A549 (cell line): ENCODE measurements around the gene CLIP1. TPM values are rescaled to one million over a fixed set of nuclear protein-coding genes. Genes with fewer than 3 reads are reported as not detected.
A peak's percentile ranks its signal among the peaks of the same experiment; 100 is the strongest.
"Not testable (repeated sequence)": the region's sequence is repeated elsewhere in the genome, so short reads cannot be mapped to it uniquely, and the experiment has no call there.

ENCODE experiments used
- ATAC-seq, 2 experiments: fragments of 200-7000 bp in 1 of 2; fragments of >200 bp in 1 of 2; cut with Nextera tagmentation in 1 of 2; cut with Tn5 transposase in 1 of 2; 3 replicates each; pipeline versions ENCODE4 v1.8.0 to v1.9.1; 2018 to 2020; ENCODE audit warnings: mild to moderate bottlenecking in 1 of 2, moderate library complexity in 1 of 2
- CTCF ChIA-PET: fragments of 300-600 bp; sonication (Branson Sonifier 250); formaldehyde crosslinking; extraction: SDS; loops from one replicate; lab custom pipeline; 2021; ENCODE audit warnings: antibody characterized with exemption, inconsistent platforms; lab: Yijun Ruan, JAX
- POLR2A ChIA-PET: fragments of 350-600 bp; formaldehyde crosslinking; extraction: SDS; loops from one replicate; lab custom pipeline; 2021; ENCODE audit warnings: antibody characterized with exemption, inconsistent platforms; lab: Yijun Ruan, JAX
- DNase-seq, 2 experiments: peaks; one replicate each; pipeline versions ENCODE4 v3.0.0 to v3.0.0-alpha.2; 2011 to 2016; ENCODE audit warnings: low read depth in 1 of 2, low spot score in 1 of 2
- FAIRE-seq: peaks from 2 replicates; lab custom pipeline; 2011; peaks lifted over from hg19 to GRCh38; lab: Jason Lieb, UNC
- H3K27ac ChIP-seq, 2 experiments: fragments of >200 bp; sonication (Bioruptor Twin); formaldehyde crosslinking; 3 replicates each; pipeline ENCODE4 v1.5.1; 2016 to 2017
- H3K4me1 ChIP-seq: fragments of >200 bp; sonication (Bioruptor Twin); formaldehyde crosslinking; 3 replicates; pipeline ENCODE4 v1.6.1; 2016
- H3K4me2 ChIP-seq: fragments of >200 bp; sonication (Bioruptor Twin); formaldehyde crosslinking; 3 replicates; pipeline ENCODE4 v1.6.1; 2016
- H3K4me3 ChIP-seq: fragments of >200 bp; sonication (Bioruptor Twin); formaldehyde crosslinking; 3 replicates; pipeline ENCODE4 v1.5.1; 2016
- H3K9me3 ChIP-seq: fragments of >200 bp; sonication (Bioruptor Twin); formaldehyde crosslinking; 3 replicates; pipeline ENCODE4 v1.6.1; 2016
- CEBPB ChIP-seq, 2 experiments: fragments of >200 bp in 1 of 2; sonication (Bioruptor Twin) in 1 of 2; formaldehyde crosslinking in 1 of 2; IDR thresholded peaks; 2 replicates each; pipeline ENCODE4 v1.6.1; 2012 to 2016
- EHF ChIP-seq: fragments of 250-450 bp; sonication (Bioruptor Pico); IDR thresholded peaks from 2 replicates; pipeline ENCODE4 v1.5.0; 2020; ENCODE audit warnings: mild to moderate bottlenecking
- EHMT2 ChIP-seq: fragments of 200-600 bp; sonication (generic); IDR thresholded peaks from 2 replicates; pipeline ENCODE4 v1.6.1; 2016; ENCODE audit warnings: antibody characterized with exemption, low read depth, mild to moderate bottlenecking, moderate library complexity
- ESRRA ChIP-seq: fragments of 150-350 bp; IDR thresholded peaks from 2 replicates; pipeline ENCODE4 v1.6.1; 2014; ENCODE audit warnings: mild to moderate bottlenecking, low read length, borderline replicate concordance
- FOSB ChIP-seq: fragments of 250-450 bp; sonication (Bioruptor Pico); IDR thresholded peaks from 2 replicates; pipeline ENCODE4 v1.5.0; 2020; ENCODE audit warnings: mild to moderate bottlenecking, moderate library complexity
- FOSL2 ChIP-seq, 2 experiments: fragments of 450-650 bp in 1 of 2; fragments of >200 bp in 1 of 2; sonication (Bioruptor Twin) in 1 of 2; formaldehyde crosslinking; IDR thresholded peaks; 2 replicates each; pipeline versions ENCODE4 v1.5.0 to v1.6.1; 2016 to 2020; ENCODE audit warnings: mild to moderate bottlenecking in 1 of 2, moderate library complexity in 1 of 2
- FOXS1 ChIP-seq: fragments of 250-450 bp; sonication (Bioruptor Pico); IDR thresholded peaks from 2 replicates; pipeline ENCODE4 v1.5.0; 2020; ENCODE audit warnings: mild to moderate bottlenecking, moderate library complexity
- GATA3 ChIP-seq: IDR thresholded peaks from 2 replicates; pipeline ENCODE4 v1.6.1; 2012; ENCODE audit warnings: borderline replicate concordance
- JUNB ChIP-seq: fragments of >200 bp; sonication (Bioruptor Twin); formaldehyde crosslinking; IDR thresholded peaks from 2 replicates; pipeline ENCODE4 v1.6.1; 2016
- MAFK ChIP-seq: fragments of 450-650 bp; IDR thresholded peaks from 2 replicates; pipeline ENCODE4 v1.6.1; 2014; ENCODE audit not compliant: partially characterized antibody
- RARB ChIP-seq: fragments of 250-450 bp; sonication (Bioruptor Pico); IDR thresholded peaks from 2 replicates; pipeline ENCODE4 v1.8.0; 2021; ENCODE audit warnings: mild to moderate bottlenecking, moderate library complexity
- RFX5 ChIP-seq: fragments of 450-650 bp; IDR thresholded peaks from 2 replicates; pipeline ENCODE4 v1.7.1; 2014; ENCODE audit warnings: antibody characterized with exemption, mild to moderate bottlenecking, moderate library complexity
- ZFP36 ChIP-seq: fragments of 450-650 bp; IDR thresholded peaks from 2 replicates; pipeline ENCODE4 v1.6.1; 2014; ENCODE audit warnings: borderline replicate concordance; ENCODE audit not compliant: partially characterized antibody
- WGBS: methylation state at CpG from one replicate; pipeline ENCODE4 v1.1.6; 2017; ENCODE audit errors: missing lambda C conversion rate; 5-methylcytosine and 5-hydroxymethylcytosine counted together
- polyA plus RNA-seq, 4 experiments: library from polyadenylated mRNA; depleted of rRNA in 3 of 4; stranded (reverse); fragments of >200 nt; fragmentation: RNase III in 1 of 4; extraction: RNeasy Plus Mini Kit Qiagen cat#74134 plus additional on column Dnase treatment in 1 of 4; gene quantifications; 2 replicates in 3 of 4; 3 replicates in 1 of 4; pipeline ENCODE4 v1.2.3, GENCODE V29; 2011 to 2017
- TF ChIP-seq, protein P1 (sequence below): fragments of 200-600 bp; sonication (generic); IDR thresholded peaks from 2 replicates; pipeline ENCODE4 v1.6.1; 2016; ENCODE audit warnings: antibody characterized with exemption, mild to moderate bottlenecking, moderate library complexity
- TF ChIP-seq, protein P2 (sequence below): fragments of 150-350 bp; IDR thresholded peaks from 2 replicates; pipeline ENCODE4 v1.6.1; 2014; ENCODE audit warnings: low read depth, mild to moderate bottlenecking, low read length
- TF ChIP-seq, protein P3 (sequence below): IDR thresholded peaks from 2 replicates; pipeline ENCODE4 v1.6.1; 2012; ENCODE audit warnings: low read depth, borderline replicate concordance
- TF ChIP-seq, protein P4 (sequence below): IDR thresholded peaks from 2 replicates; pipeline ENCODE4 v1.6.1; 2012
- TF ChIP-seq, protein P5 (sequence below): fragments of 450-650 bp; IDR thresholded peaks from 2 replicates; pipeline ENCODE4 v1.6.1; 2014; ENCODE audit warnings: antibody characterized with exemption
- TF ChIP-seq, protein P6 (sequence below): fragments of 250-450 bp; sonication (Bioruptor Pico); IDR thresholded peaks from 2 replicates; pipeline ENCODE4 v1.5.0; 2020; ENCODE audit warnings: low read depth, mild to moderate bottlenecking, moderate library complexity

The CLIP1 gene
- polyA plus RNA-seq, 2 of the 4 experiments (the other 2 are of a cell fraction): 43.0 to 133 TPM

DNA sequence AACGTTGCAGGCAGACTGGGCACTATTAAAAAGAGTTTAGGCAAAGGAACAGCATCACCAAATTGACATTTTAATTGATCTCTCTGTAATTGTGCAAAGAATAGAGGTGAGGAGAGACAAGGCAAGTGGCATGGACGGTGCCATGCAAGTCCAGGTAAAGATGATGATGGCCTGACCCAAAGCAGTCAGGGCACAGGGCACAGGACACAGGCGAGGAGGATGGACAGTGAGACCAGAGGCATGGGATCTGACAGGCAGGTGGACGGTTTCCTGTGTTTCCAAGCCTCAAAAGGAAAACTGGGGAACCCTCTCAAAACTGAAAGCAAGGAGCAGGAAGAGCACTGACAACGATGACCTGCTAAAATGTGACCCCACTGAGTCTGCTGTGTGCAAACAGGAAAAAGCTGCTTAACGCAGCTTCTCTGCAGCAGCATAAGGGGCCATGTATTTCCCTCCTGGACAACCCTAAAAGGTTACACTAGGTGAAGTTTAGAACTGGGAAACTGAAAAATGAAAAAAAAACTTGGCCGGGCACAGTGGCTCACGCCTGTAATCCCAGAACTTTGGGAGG is 50.9 kb downstream of the CLIP1 start (continued):
- TF ChIP-seq, protein P1, sequence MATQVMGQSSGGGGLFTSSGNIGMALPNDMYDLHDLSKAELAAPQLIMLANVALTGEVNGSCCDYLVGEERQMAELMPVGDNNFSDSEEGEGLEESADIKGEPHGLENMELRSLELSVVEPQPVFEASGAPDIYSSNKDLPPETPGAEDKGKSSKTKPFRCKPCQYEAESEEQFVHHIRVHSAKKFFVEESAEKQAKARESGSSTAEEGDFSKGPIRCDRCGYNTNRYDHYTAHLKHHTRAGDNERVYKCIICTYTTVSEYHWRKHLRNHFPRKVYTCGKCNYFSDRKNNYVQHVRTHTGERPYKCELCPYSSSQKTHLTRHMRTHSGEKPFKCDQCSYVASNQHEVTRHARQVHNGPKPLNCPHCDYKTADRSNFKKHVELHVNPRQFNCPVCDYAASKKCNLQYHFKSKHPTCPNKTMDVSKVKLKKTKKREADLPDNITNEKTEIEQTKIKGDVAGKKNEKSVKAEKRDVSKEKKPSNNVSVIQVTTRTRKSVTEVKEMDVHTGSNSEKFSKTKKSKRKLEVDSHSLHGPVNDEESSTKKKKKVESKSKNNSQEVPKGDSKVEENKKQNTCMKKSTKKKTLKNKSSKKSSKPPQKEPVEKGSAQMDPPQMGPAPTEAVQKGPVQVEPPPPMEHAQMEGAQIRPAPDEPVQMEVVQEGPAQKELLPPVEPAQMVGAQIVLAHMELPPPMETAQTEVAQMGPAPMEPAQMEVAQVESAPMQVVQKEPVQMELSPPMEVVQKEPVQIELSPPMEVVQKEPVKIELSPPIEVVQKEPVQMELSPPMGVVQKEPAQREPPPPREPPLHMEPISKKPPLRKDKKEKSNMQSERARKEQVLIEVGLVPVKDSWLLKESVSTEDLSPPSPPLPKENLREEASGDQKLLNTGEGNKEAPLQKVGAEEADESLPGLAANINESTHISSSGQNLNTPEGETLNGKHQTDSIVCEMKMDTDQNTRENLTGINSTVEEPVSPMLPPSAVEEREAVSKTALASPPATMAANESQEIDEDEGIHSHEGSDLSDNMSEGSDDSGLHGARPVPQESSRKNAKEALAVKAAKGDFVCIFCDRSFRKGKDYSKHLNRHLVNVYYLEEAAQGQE: no peak
- TF ChIP-seq RARB (CRISPR knock-in tag): no peak
- TF ChIP-seq FOSB: no peak
- TF ChIP-seq, protein P2, sequence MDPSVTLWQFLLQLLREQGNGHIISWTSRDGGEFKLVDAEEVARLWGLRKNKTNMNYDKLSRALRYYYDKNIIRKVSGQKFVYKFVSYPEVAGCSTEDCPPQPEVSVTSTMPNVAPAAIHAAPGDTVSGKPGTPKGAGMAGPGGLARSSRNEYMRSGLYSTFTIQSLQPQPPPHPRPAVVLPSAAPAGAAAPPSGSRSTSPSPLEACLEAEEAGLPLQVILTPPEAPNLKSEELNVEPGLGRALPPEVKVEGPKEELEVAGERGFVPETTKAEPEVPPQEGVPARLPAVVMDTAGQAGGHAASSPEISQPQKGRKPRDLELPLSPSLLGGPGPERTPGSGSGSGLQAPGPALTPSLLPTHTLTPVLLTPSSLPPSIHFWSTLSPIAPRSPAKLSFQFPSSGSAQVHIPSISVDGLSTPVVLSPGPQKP: no peak
- no peak for TF ChIP-seq ESRRA
- TF ChIP-seq, all 56 proteins: peak for 0

DNA sequence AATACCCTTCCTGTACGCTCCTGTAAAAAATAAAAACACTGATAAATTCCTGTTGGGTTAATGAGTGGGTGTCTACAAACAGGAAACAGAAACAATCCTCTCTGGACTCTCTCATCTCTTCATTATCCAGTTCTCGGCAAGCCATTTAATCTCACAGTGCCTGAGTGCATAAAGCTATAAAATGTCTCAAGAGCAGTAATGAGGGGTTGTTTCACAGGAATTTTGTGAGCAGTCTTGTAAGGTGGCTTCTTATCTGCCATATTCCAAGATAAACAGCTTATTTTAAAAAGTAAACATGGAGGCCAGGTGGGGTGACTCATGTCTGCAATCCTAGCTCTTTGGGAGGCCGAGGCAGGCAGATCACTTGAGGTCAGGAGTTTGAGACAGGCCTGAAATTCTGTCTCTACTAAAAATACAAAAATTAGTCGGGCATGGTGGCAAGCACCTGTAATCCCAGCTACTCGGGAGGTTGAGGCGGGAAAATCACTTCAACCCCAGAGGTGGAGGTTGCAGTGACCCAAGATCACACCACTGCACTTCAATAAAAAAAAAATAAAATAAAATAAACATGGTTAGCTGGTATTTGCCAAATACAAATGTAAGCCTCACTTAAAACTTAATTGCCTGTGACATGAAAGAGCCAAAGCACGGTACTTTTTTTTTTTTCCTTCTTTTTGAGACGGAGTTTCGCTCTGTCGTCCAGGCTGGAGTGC is 54.0 kb downstream of the CLIP1 start:
- no peak for TF ChIP-seq RFX5
- no peak for TF ChIP-seq MAFK
- TF ChIP-seq, protein P3, sequence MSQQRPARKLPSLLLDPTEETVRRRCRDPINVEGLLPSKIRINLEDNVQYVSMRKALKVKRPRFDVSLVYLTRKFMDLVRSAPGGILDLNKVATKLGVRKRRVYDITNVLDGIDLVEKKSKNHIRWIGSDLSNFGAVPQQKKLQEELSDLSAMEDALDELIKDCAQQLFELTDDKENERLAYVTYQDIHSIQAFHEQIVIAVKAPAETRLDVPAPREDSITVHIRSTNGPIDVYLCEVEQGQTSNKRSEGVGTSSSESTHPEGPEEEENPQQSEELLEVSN: no peak
- TF ChIP-seq ZFP36: no peak
- peak; percentile 43; the same call in 1 of the 2 replicates for TF ChIP-seq GATA3
- TF ChIP-seq JUNB: 0 out of 2 replicates have a peak, but pooled peaks have one; percentile 15
- TF ChIP-seq, protein P4, sequence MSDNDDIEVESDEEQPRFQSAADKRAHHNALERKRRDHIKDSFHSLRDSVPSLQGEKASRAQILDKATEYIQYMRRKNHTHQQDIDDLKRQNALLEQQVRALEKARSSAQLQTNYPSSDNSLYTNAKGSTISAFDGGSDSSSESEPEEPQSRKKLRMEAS: peak; percentile 36
- TF ChIP-seq CEBPB (IDR thresholded peaks at IDR 0.05): peak in 1 of 2 experiments; percentile 31; a peak in 1 of 4 replicates
- TF ChIP-seq, protein P1: no peak
- TF ChIP-seq EHMT2: no peak
- peak; percentile 63; the same call in 1 of the 2 replicates for TF ChIP-seq EHF (CRISPR knock-in tag)
- peak; percentile 72; the same call in 1 of the 2 replicates for TF ChIP-seq FOXS1 (CRISPR knock-in tag)
- TF ChIP-seq, protein P5, sequence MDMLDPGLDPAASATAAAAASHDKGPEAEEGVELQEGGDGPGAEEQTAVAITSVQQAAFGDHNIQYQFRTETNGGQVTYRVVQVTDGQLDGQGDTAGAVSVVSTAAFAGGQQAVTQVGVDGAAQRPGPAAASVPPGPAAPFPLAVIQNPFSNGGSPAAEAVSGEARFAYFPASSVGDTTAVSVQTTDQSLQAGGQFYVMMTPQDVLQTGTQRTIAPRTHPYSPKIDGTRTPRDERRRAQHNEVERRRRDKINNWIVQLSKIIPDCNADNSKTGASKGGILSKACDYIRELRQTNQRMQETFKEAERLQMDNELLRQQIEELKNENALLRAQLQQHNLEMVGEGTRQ: no peak
- TF ChIP-seq, protein P6, sequence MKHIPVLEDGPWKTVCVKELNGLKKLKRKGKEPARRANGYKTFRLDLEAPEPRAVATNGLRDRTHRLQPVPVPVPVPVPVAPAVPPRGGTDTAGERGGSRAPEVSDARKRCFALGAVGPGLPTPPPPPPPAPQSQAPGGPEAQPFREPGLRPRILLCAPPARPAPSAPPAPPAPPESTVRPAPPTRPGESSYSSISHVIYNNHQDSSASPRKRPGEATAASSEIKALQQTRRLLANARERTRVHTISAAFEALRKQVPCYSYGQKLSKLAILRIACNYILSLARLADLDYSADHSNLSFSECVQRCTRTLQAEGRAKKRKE (CRISPR knock-in tag): 0 out of 2 replicates have a peak, but pooled peaks have one; percentile 37
- TF ChIP-seq FOSL2 (IDR thresholded peaks at IDR 0.05): 0 out of 2 replicates have a peak, but pooled peaks have one; percentile 18
- peak; percentile 72 for TF ChIP-seq FOSL2 (CRISPR knock-in tag; IDR thresholded peaks at IDR 0.05)
- WGBS: 51% methylated on average over 10 of the region's 10 CpGs
- ChIA-PET POLR2A (interaction anchor here (1.2 kb wide), 1 partner anchor 143 kb away, joined by 3 read pairs; the partner anchor contains the start of gene DIABLO), CTCF (interaction anchor here (0.6 to 4.2 kb wide), 5 partner anchors 10 to 179 kb away, joined by 3 to 27 read pairs (median 3); no protein-coding TSS in a partner anchor)
- H3K9me3 ChIP-seq: no peaks in the 10 kb centered on the region
- peak overlapping the region; percentile 54 for H3K4me2 ChIP-seq
- H3K4me1 ChIP-seq: peaks cover 44% of the 10 kb centered on the region
- H3K27ac ChIP-seq: peak overlapping the region; percentile 86 to 95
- DNase-seq: peak in 1 of 2 experiments; percentile 54
- FAIRE-seq: no peak
- peak in 1 of 2 experiments; percentile 13; a peak in 2 of 6 replicates for ATAC-seq
- H3K4me3 ChIP-seq: no peak overlapping the region

DNA sequence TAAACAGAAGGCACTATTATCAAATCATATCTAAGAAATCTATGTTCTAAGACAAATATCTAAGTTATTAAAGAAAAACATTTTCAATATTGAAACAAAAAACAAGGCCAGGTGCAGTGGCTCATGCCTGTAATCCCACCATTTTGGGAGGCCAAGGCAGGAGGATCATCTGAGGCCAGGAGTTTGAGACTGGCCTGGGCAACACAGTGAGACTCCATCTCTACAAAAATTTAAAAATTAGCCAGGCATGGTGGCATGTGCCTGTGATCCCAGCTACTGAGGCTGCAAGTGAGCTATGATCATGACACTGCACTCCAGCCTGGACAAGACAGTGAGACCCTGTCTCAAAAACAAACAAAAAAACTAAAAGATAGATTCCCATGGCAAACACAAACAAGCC is 54.8 kb downstream of the CLIP1 start:
- ChIA-PET CTCF (interaction anchor here (0.9 to 4.2 kb wide), 4 partner anchors 12 to 54 kb away, joined by 3 to 27 read pairs (median 4); no protein-coding TSS in a partner anchor), POLR2A (interaction anchor here (1.0 kb wide), 1 partner anchor 54 kb away, joined by 3 read pairs; no protein-coding TSS in a partner anchor)
- ATAC-seq, H3K4me3 ChIP-seq, H3K9me3 ChIP-seq, DNase-seq, FAIRE-seq: not testable (repeated sequence)
- Histone ChIP-seq H3K27ac (peak overlapping the region; percentile 86 to 95), H3K4me1 (peaks cover 47% of the 10 kb centered on the region), H3K4me2 (peak overlapping the region; percentile 54)
